GM18498 (cell line): Measurements from ENCODE around the gene SPR.

Experiments used
- ATAC-seq: cut with Tn5 transposase; IDR thresholded peaks from one replicate; pipeline ENCODE4 v1.9.1; 2021; ENCODE audit warnings: mild to moderate bottlenecking, moderate library complexity; ENCODE audit not compliant: unreplicated experiment

Gene SPR

DNA sequence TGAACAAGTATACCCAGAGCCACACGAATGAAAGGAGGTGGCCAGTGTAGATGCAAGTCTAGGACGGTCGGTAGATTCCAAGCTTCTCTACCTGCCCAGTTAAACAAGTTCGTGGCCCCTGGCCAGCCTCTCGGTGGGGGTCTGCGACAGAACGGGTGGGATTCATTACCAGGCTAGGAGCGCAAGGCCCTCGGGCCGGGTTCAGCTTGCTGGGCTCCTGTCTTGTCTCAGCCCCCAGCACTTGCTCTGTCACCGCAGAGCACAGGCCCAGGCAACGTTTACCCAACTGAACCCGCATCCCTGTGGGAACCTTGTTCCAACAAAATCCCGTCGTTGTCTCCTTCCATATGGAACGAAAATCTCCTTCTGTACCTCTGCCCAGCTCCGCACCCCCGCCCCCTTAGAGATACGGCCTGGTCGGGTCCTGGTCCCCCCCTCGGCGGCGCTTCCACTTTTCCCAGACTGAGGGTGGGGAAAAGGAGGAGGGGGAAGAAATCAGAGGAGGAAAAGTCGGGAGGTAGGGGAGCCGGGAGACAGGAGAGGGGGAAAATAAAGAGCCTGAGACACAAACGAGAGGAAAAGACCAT is 28.2 kb downstream of the SPR start:
- ATAC-seq, result no peak

DNA sequence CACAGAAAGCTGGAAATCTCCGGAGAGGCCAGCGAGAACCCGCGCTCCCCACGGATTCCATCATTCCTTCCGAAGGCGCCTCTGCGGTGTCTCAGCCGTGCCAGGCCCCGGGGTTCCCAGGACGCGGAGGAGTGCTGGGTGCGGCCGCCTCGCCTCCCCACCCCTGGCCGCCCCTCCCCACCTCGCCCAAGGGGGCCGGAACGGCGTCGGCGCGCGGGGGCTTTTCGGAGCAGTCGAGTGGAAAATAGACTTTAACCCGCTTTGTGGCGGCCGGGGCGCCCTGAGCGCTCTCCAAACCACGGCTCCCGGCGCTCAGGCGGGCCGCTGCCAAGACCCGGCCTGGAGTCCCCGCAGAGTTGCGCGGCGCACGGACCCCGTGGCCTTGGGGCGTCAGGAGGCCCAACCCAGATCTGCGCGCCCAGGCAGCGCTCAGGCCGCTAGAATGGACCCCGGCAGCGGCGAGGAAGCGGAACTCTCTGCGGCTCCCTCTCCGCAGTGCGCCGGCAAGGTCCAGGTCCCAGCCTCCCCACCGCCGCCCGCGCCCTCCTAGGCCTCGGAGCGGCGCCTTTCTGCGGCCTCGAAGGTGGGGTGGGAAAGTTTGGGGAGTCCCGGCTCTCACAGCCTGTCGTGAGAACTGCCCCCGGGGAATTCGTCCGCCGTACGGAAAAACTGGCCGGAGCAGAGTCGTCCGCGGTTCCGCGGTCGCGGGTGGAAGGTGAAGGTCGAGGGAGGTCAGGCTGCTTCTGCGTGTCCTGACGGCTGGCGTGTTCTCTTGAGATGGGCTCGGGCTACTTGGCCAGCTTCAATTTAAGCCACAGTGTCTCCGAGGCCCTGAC is 28.9 kb downstream of the SPR start:
- peak; percentile 58 for ATAC-seq

DNA sequence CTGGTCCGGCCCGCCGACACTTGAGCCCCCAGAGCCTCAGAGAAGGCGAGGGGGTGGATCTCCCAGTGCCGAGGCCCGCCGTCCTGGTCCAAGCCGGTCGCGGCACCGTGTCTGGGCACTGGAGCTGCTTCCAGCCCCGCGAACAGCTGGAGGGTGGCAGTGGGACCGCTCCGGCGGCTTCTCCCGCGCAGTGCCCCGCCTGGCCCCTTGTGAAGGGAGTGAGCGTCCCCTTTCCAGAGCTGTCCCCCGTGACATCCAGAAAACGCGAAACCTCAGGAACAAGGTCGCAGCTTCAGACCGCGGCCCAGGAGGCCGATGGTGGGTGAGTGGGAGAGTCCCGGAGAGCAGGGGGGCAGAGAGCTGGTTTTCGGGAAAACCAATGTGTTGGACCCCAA is 29.5 kb downstream of the SPR start:
- ATAC-seq, result peak; percentile 3

DNA sequence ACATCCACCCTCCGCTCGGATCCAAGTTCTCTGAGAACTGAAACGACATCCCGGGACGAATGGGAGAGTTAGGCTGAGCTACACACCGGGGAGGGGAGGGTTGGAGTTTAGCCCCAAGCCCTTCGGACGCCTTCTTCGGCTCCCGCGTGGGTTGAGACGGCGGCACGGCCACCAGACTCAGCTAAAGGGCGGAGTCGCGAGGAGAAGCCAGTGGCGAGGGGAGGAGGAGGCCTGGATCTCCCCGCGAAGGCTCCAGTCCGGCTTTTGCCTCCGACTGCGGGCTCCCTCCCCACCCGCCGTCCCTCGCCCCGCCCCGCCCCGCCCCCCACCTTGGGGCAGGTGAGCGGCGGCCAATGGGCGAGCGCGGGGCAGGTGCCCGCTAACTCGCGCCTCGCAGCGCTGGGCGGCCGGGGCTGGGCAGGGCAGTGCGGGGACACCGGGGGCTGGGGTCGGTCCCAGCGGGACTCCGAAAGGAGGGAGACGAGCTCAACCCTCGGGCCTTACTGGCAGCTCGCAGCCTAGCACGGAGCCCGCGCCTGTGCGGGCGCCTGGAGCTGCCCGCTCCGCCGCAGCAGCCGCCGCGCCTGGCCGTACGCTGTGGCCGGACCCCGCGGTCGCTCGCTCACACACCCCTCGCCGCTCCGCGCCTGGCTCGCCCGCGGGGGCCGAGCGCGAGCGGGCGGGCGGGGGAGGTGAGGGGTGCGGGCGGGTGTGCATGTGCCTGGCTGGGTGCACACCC is 30.1 kb downstream of the SPR start, which contains the start of gene EMX1:
Gene EMX1, plus strand, starts transcription at position 382 of the 739 bp plus-strand sequence. Its CDS starts 334 bp downstream, at position 716.
- ATAC-seq, result peak; percentile 58

DNA sequence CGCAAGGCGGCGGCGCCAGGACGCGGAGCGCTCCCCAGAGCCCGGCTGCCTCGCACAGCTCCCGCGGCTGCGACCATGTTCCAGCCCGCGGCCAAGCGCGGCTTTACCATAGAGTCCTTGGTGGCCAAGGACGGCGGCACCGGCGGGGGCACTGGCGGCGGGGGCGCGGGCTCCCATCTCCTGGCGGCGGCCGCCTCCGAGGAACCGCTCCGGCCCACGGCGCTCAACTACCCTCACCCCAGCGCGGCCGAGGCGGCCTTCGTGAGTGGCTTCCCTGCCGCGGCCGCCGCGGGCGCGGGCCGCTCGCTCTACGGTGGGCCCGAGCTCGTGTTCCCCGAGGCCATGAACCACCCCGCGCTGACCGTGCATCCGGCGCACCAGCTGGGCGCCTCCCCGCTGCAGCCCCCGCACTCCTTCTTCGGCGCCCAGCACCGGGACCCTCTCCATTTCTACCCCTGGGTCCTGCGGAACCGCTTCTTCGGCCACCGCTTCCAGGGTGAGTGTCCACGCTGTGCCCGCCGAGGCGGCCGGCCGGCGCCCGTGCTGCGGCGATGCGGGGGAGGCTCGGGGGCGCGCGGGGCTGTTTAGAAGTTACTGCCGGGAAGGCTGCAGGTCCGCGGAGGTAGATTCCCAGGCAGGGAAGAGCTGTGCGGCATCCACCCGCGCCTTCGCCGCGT is 30.8 kb downstream of the SPR start:
- no peak for ATAC-seq

DNA sequence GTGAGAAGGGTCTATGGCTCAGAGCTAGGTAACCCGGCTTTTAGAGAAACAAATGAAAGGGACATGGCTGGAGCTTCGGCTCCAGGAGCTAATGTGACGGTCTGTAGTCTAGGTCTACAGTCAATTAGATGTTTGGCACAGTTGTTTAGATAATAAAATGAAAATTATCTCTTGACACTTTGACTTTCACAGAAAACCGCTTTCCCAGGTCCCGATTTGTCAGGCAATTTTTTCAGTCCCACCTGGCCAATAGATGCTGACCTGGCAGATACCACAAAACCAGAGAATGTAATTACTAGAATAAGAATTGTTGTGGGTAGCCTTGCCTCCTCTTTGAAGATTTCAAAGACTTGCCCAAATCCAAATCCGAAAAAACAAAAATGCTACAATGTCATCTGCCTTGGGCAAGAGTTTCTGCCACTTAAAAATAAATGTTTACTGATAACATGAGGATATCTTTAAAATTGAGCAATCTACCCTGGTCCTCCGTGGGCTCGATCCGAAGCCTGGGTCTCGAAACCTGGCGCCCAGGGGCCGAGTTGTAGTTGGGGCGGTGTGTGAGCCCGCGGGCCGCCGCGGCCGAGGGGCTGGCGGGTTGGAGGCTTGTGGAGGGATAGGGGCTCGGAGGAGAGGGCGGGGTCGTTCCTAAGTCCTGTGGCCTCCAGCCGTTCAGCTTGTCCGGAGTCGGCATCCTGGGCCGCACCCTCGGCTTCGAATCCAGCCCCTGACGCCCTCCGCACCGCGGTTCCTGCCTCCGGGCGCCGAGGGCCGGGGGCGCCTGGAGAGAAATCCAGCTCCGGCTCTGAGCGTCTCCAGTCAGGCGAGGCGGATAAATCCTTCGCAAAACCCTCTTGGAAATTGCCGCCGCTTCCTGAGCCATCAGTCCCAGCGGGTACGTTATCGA is 32.5 kb downstream of the SPR start:
- ATAC-seq, result no peak

DNA sequence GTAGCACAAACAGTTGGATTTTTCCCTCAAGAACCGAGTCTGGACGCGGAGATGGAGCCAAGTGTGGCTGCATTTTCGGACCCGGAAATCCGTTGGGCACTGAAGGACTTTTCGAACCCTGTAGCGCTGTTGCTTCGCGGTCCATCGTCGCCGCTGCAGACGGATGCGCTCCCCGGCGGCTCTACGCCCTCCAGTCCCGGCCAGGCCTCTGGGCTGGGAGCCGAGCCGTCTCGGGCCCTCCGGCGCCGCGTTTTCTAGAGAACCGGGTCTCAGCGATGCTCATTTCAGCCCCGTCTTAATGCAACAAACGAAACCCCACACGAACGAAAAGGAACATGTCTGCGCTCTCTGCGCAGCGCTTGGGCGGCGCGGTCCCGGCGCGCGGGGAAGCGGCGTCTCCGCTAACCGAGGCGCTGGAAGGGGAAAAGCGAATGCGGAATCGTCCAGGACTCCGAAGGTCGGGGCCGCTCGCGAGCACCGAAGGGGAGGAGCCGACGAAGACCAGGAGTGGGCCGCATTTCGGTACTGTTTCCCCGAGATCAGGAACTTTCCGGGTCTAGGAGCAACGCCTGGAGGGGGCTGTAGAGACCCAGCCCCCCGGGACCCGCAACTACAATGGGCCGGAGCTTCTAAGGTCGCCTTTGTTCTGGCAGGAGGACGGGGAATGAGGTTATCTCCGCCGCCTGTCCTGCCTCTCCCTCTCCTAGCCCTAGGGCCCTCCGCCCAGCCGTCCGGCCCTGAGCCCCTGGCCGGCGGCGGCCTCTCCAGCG is 33.3 kb downstream of the SPR start:
- ATAC-seq, result no peak

DNA sequence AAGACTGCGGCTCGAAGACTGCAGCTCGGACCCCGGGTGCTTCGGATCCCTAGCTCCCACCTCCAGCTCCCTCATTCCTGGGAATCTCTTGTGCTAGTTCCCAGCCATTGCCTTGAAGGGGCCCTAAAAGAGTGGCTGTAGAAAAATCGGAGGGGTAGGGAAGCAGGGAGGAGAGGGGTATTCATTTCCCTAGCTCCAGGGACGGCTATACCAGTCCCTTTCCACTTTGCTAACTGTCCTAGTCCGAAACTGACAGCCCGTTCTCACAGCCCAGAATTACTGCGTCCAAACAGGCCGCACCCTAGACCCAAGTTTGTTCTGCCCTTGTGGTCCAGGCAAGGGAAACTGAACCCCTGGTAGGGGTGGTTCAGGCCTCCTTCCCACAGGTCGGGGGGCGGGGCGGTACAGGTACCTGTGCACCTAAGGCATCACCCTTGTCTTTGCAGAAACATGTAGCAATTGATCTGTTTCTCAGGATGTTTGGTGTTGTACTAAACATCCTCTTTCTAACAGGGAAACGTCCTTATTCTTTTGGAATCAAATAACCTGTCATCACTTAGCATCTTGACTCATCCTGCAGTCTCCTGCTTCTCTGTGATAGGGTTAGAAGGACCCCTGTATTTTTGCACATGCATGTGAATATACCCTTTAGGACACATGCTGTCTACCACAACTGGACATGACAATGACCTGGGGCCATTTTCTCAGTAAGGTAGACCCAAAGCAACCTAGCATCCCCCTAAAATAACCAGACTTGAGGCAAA is 34.1 kb downstream of the SPR start:
- ATAC-seq, result no peak

DNA sequence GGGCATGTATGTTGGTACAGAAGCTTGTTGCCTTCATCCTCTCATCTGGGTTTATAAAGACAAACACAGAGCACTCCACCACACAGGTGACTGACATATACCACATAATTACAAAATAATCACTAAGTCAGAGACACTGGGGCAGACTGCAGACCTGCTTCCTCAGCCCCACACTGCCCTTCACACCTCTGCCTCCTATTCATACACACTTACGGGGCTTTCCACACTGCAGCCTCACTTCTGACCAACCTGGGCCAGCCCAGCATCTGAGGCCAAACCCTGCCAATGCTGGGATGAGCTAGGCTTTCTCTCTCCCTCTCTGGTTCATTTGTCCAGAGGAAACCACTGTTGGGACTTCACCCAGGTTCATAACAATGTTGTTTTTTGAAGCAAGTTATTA is 34.6 kb downstream of the SPR start:
- ATAC-seq, result no peak

DNA sequence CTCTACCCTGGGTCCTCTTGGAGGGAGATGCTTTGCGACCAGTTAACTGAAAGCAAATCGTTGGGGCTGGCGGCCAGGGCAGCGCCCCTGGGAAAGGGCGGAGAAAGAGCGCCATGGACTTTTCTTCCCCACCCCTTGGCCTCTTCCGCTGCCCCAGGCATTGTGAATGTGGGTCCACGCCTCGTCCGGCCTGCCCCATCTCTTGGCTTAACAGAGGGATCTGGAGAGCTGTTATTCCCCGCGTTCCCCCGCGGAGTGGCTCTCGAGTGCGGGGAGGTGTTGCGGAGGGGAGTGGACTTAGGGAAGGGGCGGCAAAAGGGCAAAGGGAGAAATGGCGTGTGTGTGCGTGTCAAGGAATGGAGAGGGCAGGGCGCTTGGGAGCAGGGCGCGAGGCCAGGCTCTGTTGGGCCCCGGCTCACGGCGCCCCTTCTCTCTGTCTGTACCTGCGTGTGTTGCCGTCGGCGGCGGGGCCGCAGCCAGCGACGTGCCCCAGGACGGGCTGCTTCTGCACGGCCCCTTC is 36.7 kb downstream of the SPR start:
- ATAC-seq, result no peak

DNA sequence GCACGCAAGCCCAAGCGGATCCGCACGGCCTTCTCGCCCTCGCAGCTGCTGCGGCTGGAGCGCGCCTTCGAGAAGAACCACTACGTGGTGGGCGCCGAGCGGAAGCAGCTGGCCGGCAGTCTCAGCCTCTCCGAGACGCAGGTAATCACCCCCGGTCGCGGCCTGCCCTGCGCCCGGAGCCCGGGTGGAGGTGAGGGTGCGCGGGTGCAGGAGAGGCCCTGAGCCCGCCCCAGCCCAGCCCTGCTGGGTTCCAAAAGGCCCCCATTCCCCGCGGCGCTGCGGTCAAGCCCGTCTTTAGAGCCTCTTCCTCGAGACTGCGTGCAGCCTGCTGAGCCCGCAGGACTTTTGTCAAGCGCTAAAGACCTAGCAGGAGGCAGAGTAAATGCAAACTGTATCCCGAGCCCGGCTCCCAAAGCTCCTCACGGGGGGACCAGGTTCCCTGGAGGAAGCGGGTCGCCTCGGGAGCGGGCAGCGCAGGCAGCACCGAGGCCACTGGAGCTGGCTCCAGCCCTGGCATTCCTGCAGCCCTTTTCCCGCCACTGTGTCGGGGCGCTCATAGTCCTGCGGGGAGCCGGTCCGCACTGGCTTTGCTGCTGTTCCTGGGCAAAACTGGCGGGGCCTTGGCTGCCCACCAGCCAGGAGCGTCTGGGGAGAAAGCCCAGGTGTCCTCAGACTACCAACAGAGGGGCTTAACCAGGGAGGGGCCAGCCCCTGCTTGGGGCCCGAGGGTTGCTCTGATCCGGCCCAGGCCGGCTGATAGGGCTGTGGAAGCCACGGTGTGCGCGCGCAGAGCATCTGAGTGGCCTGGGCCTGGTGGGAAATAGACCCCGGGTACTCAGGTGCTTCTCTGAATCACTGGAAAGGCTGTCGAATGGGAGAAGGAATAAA is 37.4 kb downstream of the SPR start:
- peak; percentile 51 for ATAC-seq

DNA sequence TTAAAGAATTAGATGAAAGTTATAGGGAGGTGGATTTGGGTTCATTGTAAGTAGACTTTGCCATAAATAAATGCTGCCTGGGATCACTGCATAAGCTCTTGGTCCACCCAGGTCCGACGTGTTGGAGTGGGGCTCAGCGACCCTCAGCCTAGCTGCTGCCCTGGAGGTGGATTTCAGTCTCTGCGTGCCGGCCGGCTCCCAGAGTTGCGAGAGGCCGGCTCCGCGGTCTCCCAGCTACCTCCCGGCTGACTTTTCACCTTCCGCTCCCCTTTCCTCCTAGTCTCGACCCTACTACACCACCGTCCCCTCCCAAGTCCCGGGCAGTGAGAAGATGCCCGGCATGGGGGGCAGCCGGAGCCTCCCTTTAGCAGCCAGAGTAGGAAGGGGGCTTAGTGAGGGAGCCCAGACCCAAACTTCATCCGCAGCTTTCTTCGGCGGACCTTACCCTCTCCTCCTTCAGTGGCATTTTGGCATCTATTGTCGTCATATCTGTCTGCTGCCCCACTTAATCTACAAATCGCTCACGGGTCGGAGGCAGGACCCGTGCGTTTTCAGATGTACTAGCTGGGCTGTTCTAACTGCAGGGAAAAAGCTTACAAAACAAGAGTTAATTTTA is 38.2 kb downstream of the SPR start:
- no peak for ATAC-seq

DNA sequence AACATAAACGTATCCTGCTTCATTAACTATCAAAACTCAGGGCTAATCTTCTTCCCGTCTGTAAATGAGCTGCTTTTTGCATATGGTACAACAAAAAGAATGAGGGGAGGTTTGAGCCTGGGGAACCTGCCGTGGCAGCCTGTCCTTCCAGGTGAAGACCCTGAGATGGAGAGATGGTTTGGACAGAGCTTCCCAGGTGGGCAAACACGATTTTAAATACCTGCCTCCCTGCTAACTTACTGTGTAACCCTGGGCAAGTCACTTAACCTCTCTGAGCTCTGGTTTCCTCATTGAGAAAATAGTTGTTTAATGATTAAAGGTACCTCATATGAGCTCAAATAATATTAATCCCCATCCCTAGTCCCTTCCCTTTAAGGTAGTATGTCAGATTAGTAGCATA is 39.2 kb downstream of the SPR start:
- no peak for ATAC-seq

DNA sequence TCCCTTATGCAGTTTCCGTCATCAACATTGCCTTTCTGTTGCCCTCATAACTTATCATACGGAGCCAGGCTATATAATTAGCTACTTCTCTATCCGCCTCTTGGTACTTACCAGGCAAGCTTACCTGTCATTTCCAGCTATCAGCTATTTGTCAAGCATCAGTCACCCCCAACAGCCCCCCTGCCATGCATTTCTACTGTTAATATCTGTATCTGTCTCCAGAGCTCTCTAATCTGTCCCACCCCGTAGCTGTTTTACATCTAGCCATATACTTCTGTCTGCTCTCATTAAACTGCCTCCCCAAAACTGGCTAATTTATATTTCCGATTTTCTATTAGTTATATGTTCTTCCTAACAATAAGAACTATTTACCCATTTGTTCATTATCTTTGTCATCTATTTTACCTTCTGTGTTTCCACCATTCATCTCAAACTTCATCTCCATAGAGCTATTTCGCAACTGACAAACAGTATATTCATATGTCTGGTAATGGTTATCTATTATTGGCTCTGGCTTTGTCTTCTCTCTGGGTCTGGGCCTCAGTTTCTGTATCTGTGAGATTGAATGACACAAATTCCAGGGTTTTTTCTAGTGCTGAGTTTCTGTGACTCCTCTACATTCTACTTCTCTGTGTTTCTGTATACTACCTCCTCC is 39.7 kb downstream of the SPR start:
- ATAC-seq, result no peak

DNA sequence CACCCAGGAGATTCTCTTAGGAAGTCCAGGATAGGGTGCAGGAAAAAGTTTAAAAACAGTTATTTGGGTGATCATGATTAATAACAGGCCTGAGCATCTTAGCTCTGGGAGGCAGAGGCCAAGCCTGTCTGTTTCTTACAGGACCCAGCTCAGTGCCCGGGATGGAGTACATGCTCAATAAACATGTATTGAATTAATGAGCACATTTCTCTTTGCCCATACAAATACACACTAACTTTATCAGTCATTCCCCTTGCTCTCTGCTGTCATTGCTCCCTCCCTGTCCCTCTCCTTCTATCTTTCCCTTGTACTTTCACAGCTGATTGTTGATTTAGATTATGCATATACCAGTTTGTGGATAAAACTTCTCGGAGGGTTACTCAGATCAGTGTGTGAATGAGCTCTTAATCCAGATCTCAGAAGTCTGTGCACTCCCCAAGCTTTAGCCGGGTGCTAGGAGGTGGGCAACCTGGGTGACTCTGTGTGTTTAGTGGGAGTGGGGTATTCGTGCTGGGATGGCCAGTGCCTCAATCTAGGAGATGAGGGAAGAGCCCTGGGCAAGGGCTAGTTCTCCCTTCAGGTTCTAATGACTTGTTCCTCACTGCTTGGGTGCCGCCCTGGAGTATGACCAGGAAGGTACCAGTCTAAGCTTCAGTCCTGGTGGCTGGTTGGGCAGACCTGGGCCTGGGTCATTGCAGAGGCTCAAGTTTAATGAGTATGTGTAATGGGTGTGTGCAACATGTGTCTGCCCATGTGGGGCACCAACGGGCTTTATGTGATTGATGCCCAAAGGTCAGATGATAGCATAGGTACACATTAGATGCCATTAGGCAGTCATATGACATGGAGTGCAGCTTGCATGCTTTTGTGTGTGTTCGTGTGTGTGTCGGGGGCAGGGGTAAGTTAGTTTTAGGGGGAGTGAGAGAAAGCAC is 40.7 kb downstream of the SPR start:
- no peak for ATAC-seq

DNA sequence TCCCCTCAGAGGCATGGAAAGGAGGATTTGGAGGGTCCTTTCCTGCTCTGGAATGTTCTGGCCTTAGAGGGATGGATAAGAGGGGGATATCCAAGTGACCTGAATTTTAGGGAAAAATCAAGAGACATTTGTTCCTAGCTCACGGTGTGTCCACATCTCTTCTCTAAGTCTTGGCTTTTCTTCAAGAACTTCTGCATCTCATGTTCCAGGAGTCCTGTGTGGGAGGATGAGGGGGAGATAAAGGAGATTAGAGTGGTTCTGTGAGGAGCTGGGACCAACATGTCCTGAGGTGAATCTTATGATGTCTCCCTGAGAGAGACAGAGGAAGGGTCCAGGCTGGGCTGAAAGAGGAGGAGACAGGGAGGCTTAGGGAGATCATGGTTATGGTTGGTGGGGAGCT is 41.8 kb downstream of the SPR start:
- ATAC-seq, result no peak
